Glutamatergic neuron (in vitro differentiated cells): Measurements from ENCODE around the gene CUL7. TPM values are rescaled to one million over a fixed set of nuclear protein-coding genes. Genes with fewer than 3 reads are reported as not detected.
A peak's percentile ranks its signal among the peaks of the same experiment; 100 is the strongest.

Experiments
- DNase-seq: peaks from one replicate; pipeline ENCODE4 v3.0.0; 2022
- H3K27ac Mint-ChIP-seq: one replicate; pipeline ENCODE4 v1.8.0; 2020; ENCODE audit warnings: mild to moderate bottlenecking, mixed read lengths, inconsistent platforms; ENCODE audit not compliant: unreplicated experiment
- H3K27me3 Mint-ChIP-seq: one replicate; pipeline ENCODE4 v1.8.0; 2020; ENCODE audit warnings: mild to moderate bottlenecking, moderate library complexity, mixed read lengths, inconsistent platforms; ENCODE audit not compliant: unreplicated experiment
- H3K36me3 Mint-ChIP-seq: one replicate; pipeline ENCODE4 v1.8.0; 2020; ENCODE audit warnings: mild to moderate bottlenecking, mixed read lengths, inconsistent platforms; ENCODE audit not compliant: unreplicated experiment
- H3K4me1 Mint-ChIP-seq: one replicate; pipeline ENCODE4 v1.8.0; 2020; ENCODE audit warnings: mild to moderate bottlenecking, low read depth, mixed read lengths, inconsistent platforms; ENCODE audit not compliant: unreplicated experiment
- H3K4me3 Mint-ChIP-seq: one replicate; pipeline ENCODE4 v1.8.0; 2020; ENCODE audit warnings: mild to moderate bottlenecking, mixed read lengths, inconsistent platforms; ENCODE audit not compliant: unreplicated experiment
- H3K9me3 Mint-ChIP-seq: one replicate; pipeline ENCODE4 v1.8.0; 2020; ENCODE audit warnings: mild to moderate bottlenecking, moderate library complexity, mixed read lengths, inconsistent platforms; ENCODE audit not compliant: unreplicated experiment
- CTCF ChIP-seq: fragments of 200-600 bp; sonication (generic); IDR thresholded peaks from one replicate; pipeline ENCODE4 v1.5.0; 2021; ENCODE audit not compliant: partially characterized antibody, unreplicated experiment
- total RNA-seq: library from RNA; stranded (reverse); fragmentation: NEBNext Ultra II Directional; extraction: Animal tissue kit (Norgen Biotek cat#: 25700); gene quantifications from one replicate; pipeline ENCODE4 v1.2.1, GENCODE V29; 2021; ENCODE audit not compliant: unreplicated experiment

CUL7 gene
- total RNA-seq, 1 donor from 2014 or later: 43.3 TPM

DNA sequence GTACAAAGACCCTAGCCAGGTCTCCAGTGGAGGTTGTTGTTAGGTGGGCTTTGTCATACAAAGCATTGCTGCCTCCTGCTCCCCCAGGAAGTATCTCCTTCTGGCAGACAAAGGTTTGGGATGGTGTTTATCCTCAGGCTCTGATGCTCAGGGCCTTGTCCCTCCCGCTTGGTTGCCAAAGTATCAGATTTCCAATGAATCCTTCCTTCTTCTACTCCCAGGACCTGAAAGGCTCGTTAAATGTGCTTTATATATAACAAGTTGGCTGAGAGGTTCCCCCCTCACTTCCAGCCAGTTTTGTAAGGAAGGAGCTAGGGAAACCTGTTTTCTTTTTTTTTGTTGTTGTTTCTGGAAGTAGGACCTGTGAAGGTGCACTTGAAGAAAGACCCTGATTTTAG lies 36.9 kb upstream of the CUL7 start:
- no peak for TF ChIP-seq CTCF
- Mint-ChIP-seq H3K9me3 (peaks cover 6% of the 10 kb centered on the region), H3K4me3 (peak overlapping the region; percentile 61), H3K36me3 (no peaks in the 10 kb centered on the region), H3K4me1 (peaks cover 31% of the 10 kb centered on the region), H3K27ac (peak overlapping the region; percentile 83), H3K27me3 (no peaks in the 10 kb centered on the region)
- DNase-seq: no peak

GRCh38 chr6:43089874-43090558 lies 36.4 kb upstream of the CUL7 start:
- Mint-ChIP-seq H3K4me3 (peak overlapping the region; percentile 61), H3K27me3 (no peaks in the 10 kb centered on the region), H3K4me1 (peaks cover 28% of the 10 kb centered on the region), H3K9me3 (peaks cover 5% of the 10 kb centered on the region), H3K27ac (peak overlapping the region; percentile 83), H3K36me3 (no peaks in the 10 kb centered on the region)
- TF ChIP-seq CTCF: no peak
- no peak for DNase-seq

- peak overlapping the region; percentile 83 for H3K27ac Mint-ChIP-seq
- TF ChIP-seq CTCF: no peak
- no peaks in the 10 kb centered on the region for H3K36me3 Mint-ChIP-seq
- peak overlapping the region; percentile 64 for H3K4me3 Mint-ChIP-seq
- H3K27me3 Mint-ChIP-seq: no peaks in the 10 kb centered on the region
- peaks cover 28% of the 10 kb centered on the region for H3K4me1 Mint-ChIP-seq
- peaks cover 5% of the 10 kb centered on the region for H3K9me3 Mint-ChIP-seq
- DNase-seq: peak; percentile 42
Measured at GRCh38 chr6:43089467-43089866, 35.8 kb upstream of the CUL7 start.

- no peak for DNase-seq
- Mint-ChIP-seq H3K4me3 (no peak overlapping the region), H3K4me1 (peaks cover 26% of the 10 kb centered on the region), H3K27me3 (no peaks in the 10 kb centered on the region), H3K9me3 (peaks cover 5% of the 10 kb centered on the region), H3K36me3 (no peaks in the 10 kb centered on the region), H3K27ac (no peak overlapping the region)
- TF ChIP-seq CTCF: no peak
Measured at GRCh38 chr6:43088654-43089056, 35.0 kb upstream of the CUL7 start.

DNA sequence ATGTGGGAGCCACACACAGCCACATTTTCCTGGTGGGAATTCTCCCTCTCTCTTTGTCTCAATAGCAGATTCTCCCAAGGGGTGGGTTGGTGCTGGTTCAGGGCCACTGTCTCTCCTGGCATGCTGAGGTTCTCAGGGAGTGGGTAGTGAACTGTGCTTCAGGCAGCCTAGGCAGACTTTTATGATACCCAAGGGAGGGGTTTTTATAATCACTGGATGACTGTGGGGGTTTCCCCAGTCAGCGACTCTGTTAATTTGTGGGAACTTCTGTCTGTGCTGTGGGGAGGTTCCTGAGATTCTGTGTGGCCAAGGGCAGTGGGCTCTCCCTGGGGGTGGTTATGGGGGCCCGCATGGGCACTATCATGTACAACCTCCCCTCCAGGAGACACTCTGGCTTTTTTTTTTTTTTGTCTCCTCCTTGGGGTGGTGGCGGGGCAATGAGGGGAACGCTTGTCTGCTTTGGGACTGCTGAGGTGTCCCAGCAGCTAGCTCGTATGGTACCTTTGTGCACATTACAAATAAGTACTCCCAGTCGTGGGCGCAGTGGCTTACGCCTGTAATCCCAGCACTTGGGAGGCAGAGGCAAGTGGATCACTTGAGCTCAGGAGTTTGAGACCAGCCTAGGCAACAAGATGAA lies 32.5 kb upstream of the CUL7 start:
- Mint-ChIP-seq H3K36me3 (peaks cover under 1% of the 10 kb centered on the region), H3K27ac (no peak overlapping the region)

More for the DNA sequence above, 32.5 kb upstream of the CUL7 start:
- no peak for DNase-seq
- H3K4me1 Mint-ChIP-seq: peaks cover 24% of the 10 kb centered on the region
- H3K27me3 Mint-ChIP-seq: no peaks in the 10 kb centered on the region
- H3K9me3 Mint-ChIP-seq: peaks cover 5% of the 10 kb centered on the region
- TF ChIP-seq CTCF: no peak
- no peak overlapping the region for H3K4me3 Mint-ChIP-seq
